ENCODE measurements around the gene ANKH.

DNA sequence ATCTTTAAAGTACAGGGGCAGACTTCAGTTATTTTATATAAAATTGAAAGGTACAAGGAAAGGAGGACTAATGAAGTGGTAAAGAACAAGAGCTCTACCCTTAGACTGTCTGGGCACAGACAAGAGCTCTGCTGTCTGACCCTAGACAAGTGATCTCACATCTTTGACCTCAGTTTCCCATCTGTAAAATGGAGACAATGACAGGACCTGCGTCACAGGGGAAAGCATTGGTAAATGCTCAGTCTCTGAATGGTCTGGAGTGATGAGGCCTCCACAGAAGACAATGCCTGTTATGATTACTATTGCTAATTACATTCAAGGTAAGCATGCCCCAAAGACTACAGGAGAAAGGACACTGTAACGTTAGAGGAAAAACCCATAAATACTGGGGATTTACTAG lies 37.5 kb downstream of the ANKH start:
- TF ChIP-seq, protein P1, sequence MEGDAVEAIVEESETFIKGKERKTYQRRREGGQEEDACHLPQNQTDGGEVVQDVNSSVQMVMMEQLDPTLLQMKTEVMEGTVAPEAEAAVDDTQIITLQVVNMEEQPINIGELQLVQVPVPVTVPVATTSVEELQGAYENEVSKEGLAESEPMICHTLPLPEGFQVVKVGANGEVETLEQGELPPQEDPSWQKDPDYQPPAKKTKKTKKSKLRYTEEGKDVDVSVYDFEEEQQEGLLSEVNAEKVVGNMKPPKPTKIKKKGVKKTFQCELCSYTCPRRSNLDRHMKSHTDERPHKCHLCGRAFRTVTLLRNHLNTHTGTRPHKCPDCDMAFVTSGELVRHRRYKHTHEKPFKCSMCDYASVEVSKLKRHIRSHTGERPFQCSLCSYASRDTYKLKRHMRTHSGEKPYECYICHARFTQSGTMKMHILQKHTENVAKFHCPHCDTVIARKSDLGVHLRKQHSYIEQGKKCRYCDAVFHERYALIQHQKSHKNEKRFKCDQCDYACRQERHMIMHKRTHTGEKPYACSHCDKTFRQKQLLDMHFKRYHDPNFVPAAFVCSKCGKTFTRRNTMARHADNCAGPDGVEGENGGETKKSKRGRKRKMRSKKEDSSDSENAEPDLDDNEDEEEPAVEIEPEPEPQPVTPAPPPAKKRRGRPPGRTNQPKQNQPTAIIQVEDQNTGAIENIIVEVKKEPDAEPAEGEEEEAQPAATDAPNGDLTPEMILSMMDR (IDR thresholded peaks at IDR 0.05): no peak
- TF ChIP-seq POLR2AphosphoS5 (IDR thresholded peaks at IDR 0.05): no peak
- TF ChIP-seq POLR2A (IDR thresholded peaks at IDR 0.05): no peak
- TF ChIP-seq EP300 (IDR thresholded peaks at IDR 0.05): no peak
